Smooth muscle cell (in vitro differentiated cells): ENCODE data around the gene STAU1. TPM values are rescaled to one million over a fixed set of nuclear protein-coding genes. Genes with fewer than 3 reads are reported as not detected.

ENCODE experiments used
- DNase-seq: peaks from one replicate; lab custom pipeline; 2025; ENCODE audit not compliant: unreplicated experiment; lab: John Stamatoyannopoulos, UW
- H2AFZ ChIP-seq: fragments of 200-600 bp; sonication (generic); 2 replicates; pipeline ENCODE4 v1.6.0; 2016; ENCODE audit warnings: antibody characterized with exemption, low read depth, mild to moderate bottlenecking
- H3F3A ChIP-seq: fragments of 200-600 bp; sonication (generic); 2 replicates; pipeline ENCODE4 v1.6.0; 2017; ENCODE audit warnings: antibody characterized with exemption, low read depth
- H3K27ac ChIP-seq: fragments of 200-600 bp; sonication (generic); 2 replicates; pipeline ENCODE4 v1.5.1; 2016; ENCODE audit warnings: low read depth, mild to moderate bottlenecking
- H3K27me3 ChIP-seq: fragments of 200-600 bp; sonication (generic); 2 replicates; pipeline ENCODE4 v1.6.1; 2016; ENCODE audit warnings: low read depth, mild to moderate bottlenecking
- H3K36me3 ChIP-seq: fragments of 200-600 bp; sonication (generic); 2 replicates; pipeline ENCODE4 v1.5.1; 2016; ENCODE audit warnings: low read depth
- H3K4me1 ChIP-seq: fragments of 200-600 bp; sonication (generic); 2 replicates; pipeline ENCODE4 v1.5.1; 2016; ENCODE audit warnings: low read depth
- H3K4me2 ChIP-seq: fragments of 200-600 bp; sonication (generic); 2 replicates; pipeline ENCODE4 v1.6.0; 2016; ENCODE audit warnings: mild to moderate bottlenecking
- H3K4me3 ChIP-seq: fragments of 200-600 bp; sonication (generic); 2 replicates; pipeline ENCODE4 v1.5.1; 2016; ENCODE audit warnings: mild to moderate bottlenecking
- H3K79me2 ChIP-seq: fragments of 200-600 bp; sonication (generic); 2 replicates; pipeline ENCODE4 v1.6.0; 2016; ENCODE audit warnings: low read depth, mild to moderate bottlenecking
- H3K9ac ChIP-seq: fragments of 200-600 bp; sonication (generic); 2 replicates; pipeline ENCODE4 v1.6.0; 2016; ENCODE audit warnings: low read depth
- H3K9me3 ChIP-seq: fragments of 200-600 bp; sonication (generic); replicated peaks from 2 replicates; pipeline ENCODE4 v1.5.1; 2016; ENCODE audit warnings: low read depth
- H4K20me1 ChIP-seq: fragments of 200-600 bp; sonication (generic); 2 replicates; pipeline ENCODE4 v1.6.0; 2016; ENCODE audit warnings: low read depth
- WGBS: methylation state at CpG from one replicate; pipeline ENCODE4 v1.1.7; 2016; ENCODE audit warnings: low lambda C conversion rate; 5-methylcytosine and 5-hydroxymethylcytosine counted together
- polyA plus RNA-seq: library from polyadenylated mRNA; unstranded; fragments of >200 nt; fragmentation: Nextera tagmentation; extraction: Ambion mirVana; gene quantifications from 2 replicates; pipeline ENCODE4 v1.2.1, GENCODE V29; 2016
- total RNA-seq: library from RNA; depleted of rRNA; stranded (reverse); fragments of >200 nt; gene quantifications from 2 replicates; pipeline ENCODE4 v1.2.3, GENCODE V29; 2014
- TF ChIP-seq, protein P1 (sequence below): fragments of 200-600 bp; sonication (generic); IDR thresholded peaks from 2 replicates; pipeline ENCODE4 v1.5.1; 2017; ENCODE audit warnings: borderline replicate concordance, mild to moderate bottlenecking, antibody characterized with exemption; ENCODE audit not compliant: insufficient read depth, poor library complexity, severe bottlenecking

Gene STAU1
- total and polyA plus RNA-seq, 2 experiments from 2014 or later: 42.2 to 45.1 TPM

DNA sequence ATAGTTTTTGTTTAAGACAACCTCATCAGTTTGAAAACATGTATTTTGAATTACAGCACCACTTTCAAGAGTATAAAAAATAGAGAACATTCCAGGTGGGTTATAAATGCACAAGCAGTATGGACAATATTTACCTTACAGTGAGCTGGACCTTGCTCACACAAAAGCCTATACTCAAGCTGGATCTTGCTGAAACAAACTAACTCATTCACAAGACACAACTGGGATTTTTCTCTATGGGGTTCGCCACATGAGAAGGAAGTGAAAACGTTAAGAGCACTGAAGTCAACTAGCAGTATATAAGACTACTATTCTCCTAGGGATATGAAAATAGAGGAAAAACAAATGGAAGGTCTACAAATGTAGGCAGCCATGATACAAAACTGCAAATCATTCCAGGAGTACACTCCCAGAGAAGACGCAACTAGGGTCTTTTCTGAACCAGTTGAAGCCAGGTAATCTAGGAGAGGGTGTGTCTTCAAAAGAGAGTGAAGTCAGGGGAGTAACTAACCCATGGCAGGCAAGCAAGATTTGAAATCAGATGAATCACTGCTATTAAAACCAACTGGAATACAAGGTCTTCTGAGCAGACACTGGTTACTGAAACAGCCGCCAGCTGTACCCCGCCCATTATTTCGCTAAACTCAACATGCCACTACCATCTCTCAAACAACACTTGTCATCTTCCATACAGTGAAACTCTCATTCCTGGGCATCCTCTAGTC, 26.5 kb downstream of the STAU1 start:
- H3K4me1 ChIP-seq: no peaks in the 10 kb centered on the region
- no peak overlapping the region for H3K4me2 ChIP-seq
- peaks cover 95% of the 10 kb centered on the region for H3K79me2 ChIP-seq
- H4K20me1 ChIP-seq: peaks cover 89% of the 10 kb centered on the region
- H3F3A ChIP-seq: no peaks in the 10 kb centered on the region
- H3K9me3 ChIP-seq: no peaks in the 10 kb centered on the region
- no peak overlapping the region for H3K9ac ChIP-seq
- DNase-seq: no peak
- 91% methylated on average over 6 of the region's 6 CpGs for WGBS
- TF ChIP-seq, protein P1, sequence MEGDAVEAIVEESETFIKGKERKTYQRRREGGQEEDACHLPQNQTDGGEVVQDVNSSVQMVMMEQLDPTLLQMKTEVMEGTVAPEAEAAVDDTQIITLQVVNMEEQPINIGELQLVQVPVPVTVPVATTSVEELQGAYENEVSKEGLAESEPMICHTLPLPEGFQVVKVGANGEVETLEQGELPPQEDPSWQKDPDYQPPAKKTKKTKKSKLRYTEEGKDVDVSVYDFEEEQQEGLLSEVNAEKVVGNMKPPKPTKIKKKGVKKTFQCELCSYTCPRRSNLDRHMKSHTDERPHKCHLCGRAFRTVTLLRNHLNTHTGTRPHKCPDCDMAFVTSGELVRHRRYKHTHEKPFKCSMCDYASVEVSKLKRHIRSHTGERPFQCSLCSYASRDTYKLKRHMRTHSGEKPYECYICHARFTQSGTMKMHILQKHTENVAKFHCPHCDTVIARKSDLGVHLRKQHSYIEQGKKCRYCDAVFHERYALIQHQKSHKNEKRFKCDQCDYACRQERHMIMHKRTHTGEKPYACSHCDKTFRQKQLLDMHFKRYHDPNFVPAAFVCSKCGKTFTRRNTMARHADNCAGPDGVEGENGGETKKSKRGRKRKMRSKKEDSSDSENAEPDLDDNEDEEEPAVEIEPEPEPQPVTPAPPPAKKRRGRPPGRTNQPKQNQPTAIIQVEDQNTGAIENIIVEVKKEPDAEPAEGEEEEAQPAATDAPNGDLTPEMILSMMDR: no peak
- no peak overlapping the region for H2AFZ ChIP-seq
- H3K27me3 ChIP-seq: no peaks in the 10 kb centered on the region
- peaks cover 4% of the 10 kb centered on the region for H3K36me3 ChIP-seq
- peak overlapping the region; percentile 39 for H3K27ac ChIP-seq
- H3K4me3 ChIP-seq: no peak overlapping the region

DNA sequence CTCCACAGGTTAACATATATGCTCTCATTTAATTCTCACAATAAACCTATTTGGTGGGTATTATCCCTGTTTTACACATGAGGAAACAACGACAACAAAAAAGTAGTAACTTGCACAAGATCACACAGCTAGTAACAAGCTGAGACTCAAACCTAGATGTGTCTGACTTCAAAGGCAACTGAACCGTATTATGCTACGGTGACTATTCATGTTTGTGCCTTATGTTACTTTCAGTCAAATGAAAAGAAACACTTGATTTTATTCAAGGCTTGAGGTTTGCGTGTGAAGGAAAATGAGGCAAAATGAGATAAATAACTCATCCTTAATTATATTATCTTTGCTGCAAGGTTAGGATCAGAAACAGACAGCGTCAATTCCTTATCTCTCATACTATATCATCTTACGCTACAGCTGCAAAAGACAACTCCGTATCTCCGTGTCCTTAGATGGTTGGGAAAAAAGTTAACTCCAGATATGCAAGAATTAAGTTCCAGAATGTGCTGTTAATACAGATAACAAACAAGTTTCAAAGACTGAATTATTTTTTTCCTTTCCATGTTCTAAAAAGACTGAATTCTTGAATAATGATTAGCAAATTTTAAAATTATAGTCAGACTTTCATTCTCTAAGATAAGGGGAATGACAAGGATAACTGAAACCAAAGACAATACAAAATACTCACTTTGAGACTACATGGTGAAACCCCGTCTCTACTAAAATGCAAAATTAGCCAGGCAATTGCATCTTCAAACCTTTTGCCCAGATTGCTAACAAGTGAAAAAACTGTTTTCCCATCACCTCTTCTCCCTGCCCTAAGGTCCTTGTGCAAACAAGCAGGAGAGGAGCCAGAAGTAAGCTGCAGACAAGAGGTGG, 27.8 kb downstream of the STAU1 start:
- Histone ChIP-seq H3K36me3 (peaks cover 4% of the 10 kb centered on the region), H3K4me3 (no peak overlapping the region), H3K79me2 (peaks cover 86% of the 10 kb centered on the region), H3K4me2 (no peak overlapping the region), H3K9ac (no peak overlapping the region), H3K9me3 (no peaks in the 10 kb centered on the region), H4K20me1 (peaks cover 88% of the 10 kb centered on the region), H3K27ac (no peak overlapping the region), H2AFZ (no peak overlapping the region), H3K27me3 (no peaks in the 10 kb centered on the region), H3F3A (no peaks in the 10 kb centered on the region), H3K4me1 (no peaks in the 10 kb centered on the region)
- TF ChIP-seq, protein P1: no peak
- 81% methylated on average over 9 of the region's 9 CpGs for WGBS
- DNase-seq: no peak

DNA sequence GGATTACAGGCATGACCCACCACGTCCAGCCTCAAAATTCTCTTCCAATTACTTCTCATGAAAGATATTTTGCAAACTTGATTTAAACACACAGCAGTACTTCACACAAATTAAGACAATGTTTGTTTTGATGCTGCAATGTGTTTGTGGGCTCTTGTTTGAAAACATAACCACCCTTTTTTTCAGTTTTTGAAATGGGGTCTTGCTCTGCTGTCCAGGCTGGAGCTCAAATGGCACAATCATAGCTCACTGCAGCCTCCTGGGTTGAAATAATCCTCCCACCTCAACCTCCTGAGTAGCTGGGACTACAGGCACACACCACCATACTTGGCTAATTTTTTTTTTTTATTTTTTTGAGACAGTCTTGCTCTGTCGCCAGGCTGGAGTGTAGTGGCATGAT, 31.0 kb downstream of the STAU1 start:
- Histone ChIP-seq H4K20me1 (peaks cover 87% of the 10 kb centered on the region), H3K4me2 (no peak overlapping the region), H3K4me1 (no peaks in the 10 kb centered on the region), H3K27me3 (no peaks in the 10 kb centered on the region), H3F3A (no peaks in the 10 kb centered on the region), H3K79me2 (peaks cover 73% of the 10 kb centered on the region), H3K4me3 (no peak overlapping the region), H2AFZ (no peak overlapping the region), H3K9me3 (no peaks in the 10 kb centered on the region), H3K9ac (no peak overlapping the region), H3K36me3 (no peaks in the 10 kb centered on the region), H3K27ac (no peak overlapping the region)
- no peak for DNase-seq
- TF ChIP-seq, protein P1: no peak
- 100% methylated on average over 2 of the region's 2 CpGs for WGBS
